SK-N-SH (cell line): ENCODE results near the gene PDE4A. TPM values are rescaled to one million over a fixed set of nuclear protein-coding genes. Genes with fewer than 3 reads are reported as not detected.

Experiments used
- CTCF ChIA-PET: fragments of 300-600, 350-600 bp; formaldehyde crosslinking; extraction: SDS; loops from one replicate; lab custom pipeline; 2021; lab: Yijun Ruan, JAX
- POLR2A ChIA-PET: fragments of 350-600 bp; sonication (Branson Sonifier 250); formaldehyde crosslinking; extraction: SDS; loops from one replicate; lab custom pipeline; 2020; ENCODE audit warnings: antibody characterized with exemption, inconsistent platforms; lab: Yijun Ruan, JAX
- DNase-seq: peaks from one replicate; pipeline ENCODE4 v3.0.0; 2012
- H2AFZ ChIP-seq: fragments of 200-600 bp; sonication (generic); 2 replicates; pipeline ENCODE4 v1.8.1; 2016; ENCODE audit warnings: antibody characterized with exemption, mild to moderate bottlenecking, low read depth
- H3F3A ChIP-seq: fragments of 200-600 bp; sonication (generic); replicated peaks from 2 replicates; pipeline ENCODE3; 2016; ENCODE audit warnings: antibody characterized with exemption, mild to moderate bottlenecking; ENCODE audit not compliant: insufficient read depth
- H3K27ac ChIP-seq, 2 experiments: fragments of 200-500 bp in 1 of 2; fragments of 200-600 bp in 1 of 2; sonication (Bioruptor generic) in 1 of 2; sonication (generic), shearing (Covaris generic) in 1 of 2; 2 replicates each; pipeline versions ENCODE4 v1.5.1 to v1.6.1; 2014 to 2016; ENCODE audit warnings: low read depth in 2 of 2, inconsistent platforms in 1 of 2, low read length in 1 of 2, mild to moderate bottlenecking in 1 of 2, mixed read lengths in 1 of 2
- H3K27me3 ChIP-seq: fragments of 200-600 bp; sonication (generic), shearing (Covaris generic); 2 replicates; pipeline ENCODE4 v1.6.1; 2016; ENCODE audit warnings: mixed run types; ENCODE audit not compliant: insufficient read depth
- H3K36me3 ChIP-seq, 2 experiments: fragments of 200-500 bp in 1 of 2; fragments of 200-600 bp in 1 of 2; sonication (Bioruptor generic) in 1 of 2; sonication (generic) in 1 of 2; replicated peaks in 1 of 2; 2 replicates each; pipeline versions ENCODE3 to v1.5.1; 2014 to 2016; ENCODE audit warnings: low read length in 1 of 2, mild to moderate bottlenecking in 1 of 2; ENCODE audit not compliant: insufficient read depth in 2 of 2, control insufficient read depth in 1 of 2
- H3K4me1 ChIP-seq, 2 experiments: fragments of 200-500 bp in 1 of 2; fragments of 200-600 bp in 1 of 2; sonication (Bioruptor generic) in 1 of 2; sonication (generic), shearing (Covaris generic) in 1 of 2; 2 replicates each; pipeline versions ENCODE4 v1.5.1 to v1.6.1; 2014 to 2016; ENCODE audit warnings: low read depth in 1 of 2, low read length in 1 of 2, mixed run types in 1 of 2; ENCODE audit not compliant: insufficient read depth in 2 of 2, control insufficient read depth in 1 of 2
- H3K4me2 ChIP-seq: fragments of 200-600 bp; sonication (generic), shearing (Covaris generic); 2 replicates; pipeline ENCODE4 v1.6.1; 2017; ENCODE audit warnings: mixed run types
- H3K4me3 ChIP-seq, 2 experiments: fragments of 200-500 bp in 1 of 2; fragments of 200-600 bp in 1 of 2; sonication (Bioruptor generic) in 1 of 2; sonication (generic), shearing (Covaris generic) in 1 of 2; 2 replicates each; pipeline versions ENCODE4 v1.5.1 to v1.8.1; 2014 to 2016; ENCODE audit warnings: low read depth in 2 of 2, inconsistent platforms in 1 of 2, low read length in 1 of 2, mild to moderate bottlenecking in 1 of 2, mixed read lengths in 1 of 2, moderate library complexity in 1 of 2
- H3K79me2 ChIP-seq: fragments of 200-600 bp; sonication (generic); 2 replicates; pipeline ENCODE4 v1.8.1; 2017; ENCODE audit warnings: mild to moderate bottlenecking; ENCODE audit not compliant: insufficient read depth
- H3K9ac ChIP-seq: fragments of 200-600 bp; sonication (generic); 2 replicates; pipeline ENCODE4 v1.6.1; 2017; ENCODE audit warnings: mixed run types
- H3K9me2 ChIP-seq: fragments of 200-600 bp; sonication (generic); 2 replicates; pipeline ENCODE4 v1.6.1; 2017; ENCODE audit warnings: mixed run types
- H3K9me3 ChIP-seq: fragments of 200-600 bp; sonication (generic); 2 replicates; pipeline ENCODE4 v1.6.1; 2017; ENCODE audit warnings: mixed run types, mild to moderate bottlenecking, moderate library complexity
- H4K20me1 ChIP-seq: fragments of 200-600 bp; sonication (generic); 2 replicates; pipeline ENCODE4 v1.6.1; 2017; ENCODE audit warnings: mild to moderate bottlenecking, mixed run types; ENCODE audit not compliant: insufficient read depth
- ELF1 ChIP-seq: IDR thresholded peaks from 2 replicates; pipeline ENCODE4 v1.4.0; 2012
- EP300 ChIP-seq, 2 experiments: IDR thresholded peaks; 2 replicates each; pipeline versions ENCODE4 v1.4.0 to v1.6.1; 2012; ENCODE audit warnings: borderline replicate concordance in 1 of 2, low read depth in 1 of 2, low read length in 1 of 2
- JUND ChIP-seq: IDR thresholded peaks from 2 replicates; pipeline ENCODE4 v1.4.0; 2012
- MXI1 ChIP-seq: IDR thresholded peaks from 2 replicates; pipeline ENCODE4 v1.6.1; 2012; ENCODE audit warnings: mild to moderate bottlenecking, low read depth, low read length, improper control_type of control experiment
- POLR2AphosphoS5 ChIP-seq: IDR thresholded peaks from 2 replicates; pipeline ENCODE4 v1.6.1; 2012; ENCODE audit warnings: low read depth, low read length
- RCOR1 ChIP-seq: fragments of 150-350 bp; IDR thresholded peaks from 2 replicates; pipeline ENCODE4 v1.6.1; 2017; ENCODE audit warnings: antibody characterized with exemption, low read length
- TAF1 ChIP-seq: IDR thresholded peaks from 2 replicates; pipeline ENCODE4 v1.6.1; 2012; ENCODE audit warnings: low read depth, mild to moderate bottlenecking, low read length, moderate library complexity, borderline replicate concordance
- TCF12 ChIP-seq: IDR thresholded peaks from 2 replicates; pipeline ENCODE4 v1.4.0; 2012
- TEAD4 ChIP-seq: IDR thresholded peaks from 2 replicates; pipeline ENCODE4 v1.4.0; 2012; ENCODE audit warnings: mild to moderate bottlenecking, borderline replicate concordance; ENCODE audit not compliant: insufficient read depth
- WGBS: methylation state at CpG from one replicate; pipeline ENCODE4 v1.1.6; 2017; ENCODE audit warnings: low lambda C conversion rate; 5-methylcytosine and 5-hydroxymethylcytosine counted together
- polyA plus RNA-seq, 3 experiments: library from polyadenylated mRNA; depleted of rRNA; stranded (reverse); fragments of >200 nt; gene quantifications; 2 replicates each; pipeline ENCODE4 v1.2.3, GENCODE V29; 2012
- TF ChIP-seq, protein P1 (sequence below): fragments of 150-350 bp; IDR thresholded peaks from 2 replicates; pipeline ENCODE4 v1.6.1; 2016; ENCODE audit warnings: mild to moderate bottlenecking, low read depth, low read length
- TF ChIP-seq, protein P2 (sequence below): IDR thresholded peaks from 2 replicates; pipeline ENCODE4 v1.4.0; 2012; ENCODE audit warnings: low read depth
- TF ChIP-seq, protein P3 (sequence below): fragments of 150-350 bp; IDR thresholded peaks from 2 replicates; pipeline ENCODE4 v1.6.1; 2017; ENCODE audit warnings: antibody characterized with exemption, low read length, low read depth, borderline replicate concordance
- TF ChIP-seq, protein P4 (sequence below): IDR thresholded peaks from 2 replicates; pipeline ENCODE4 v1.6.1; 2012; ENCODE audit warnings: mild to moderate bottlenecking, low read depth, low read length, moderate library complexity
- TF ChIP-seq, protein P5 (sequence below): IDR thresholded peaks from 2 replicates; pipeline ENCODE4 v1.4.0; 2012; ENCODE audit warnings: low read depth, borderline replicate concordance

Gene PDE4A
- polyA plus RNA-seq, 1 of the 3 experiments (the other 2 are of a cell fraction) = 2.9 TPM

DNA sequence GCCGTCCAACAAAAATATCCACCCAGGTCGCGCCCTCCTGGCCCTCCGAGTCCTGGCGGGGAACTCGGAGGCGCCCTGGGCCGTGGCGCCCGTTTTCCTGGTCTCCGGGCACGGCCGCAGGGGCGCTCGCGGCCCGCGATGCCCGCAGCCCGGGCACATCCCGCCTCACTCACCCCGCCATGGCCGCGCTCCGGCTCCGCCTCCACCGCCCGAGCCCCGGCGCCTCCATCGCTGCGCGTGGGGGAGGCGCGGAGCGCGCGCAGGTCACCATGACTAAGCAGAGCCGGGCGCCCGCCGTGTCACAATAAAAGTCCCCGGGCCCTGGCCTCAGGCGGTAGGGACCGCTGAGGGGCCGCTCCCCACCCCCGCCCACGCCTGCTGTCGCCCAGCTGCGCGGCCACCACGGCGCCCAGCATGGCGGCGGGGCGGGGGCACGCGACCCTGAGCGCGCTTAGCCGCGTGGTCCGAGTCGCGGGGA is 82.2 kb downstream of the PDE4A start (continued):
- TF ChIP-seq, protein P1, sequence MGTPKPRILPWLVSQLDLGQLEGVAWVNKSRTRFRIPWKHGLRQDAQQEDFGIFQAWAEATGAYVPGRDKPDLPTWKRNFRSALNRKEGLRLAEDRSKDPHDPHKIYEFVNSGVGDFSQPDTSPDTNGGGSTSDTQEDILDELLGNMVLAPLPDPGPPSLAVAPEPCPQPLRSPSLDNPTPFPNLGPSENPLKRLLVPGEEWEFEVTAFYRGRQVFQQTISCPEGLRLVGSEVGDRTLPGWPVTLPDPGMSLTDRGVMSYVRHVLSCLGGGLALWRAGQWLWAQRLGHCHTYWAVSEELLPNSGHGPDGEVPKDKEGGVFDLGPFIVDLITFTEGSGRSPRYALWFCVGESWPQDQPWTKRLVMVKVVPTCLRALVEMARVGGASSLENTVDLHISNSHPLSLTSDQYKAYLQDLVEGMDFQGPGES = no peak
- TF ChIP-seq MXI1 = no peak; the same call in 1 of the 2 replicates
- peak; percentile 47; the same call in 1 of the 2 replicates for TF ChIP-seq POLR2AphosphoS5
- TF ChIP-seq TCF12 = peak; percentile 41; the same call in 1 of the 2 replicates
- TF ChIP-seq, protein P2, sequence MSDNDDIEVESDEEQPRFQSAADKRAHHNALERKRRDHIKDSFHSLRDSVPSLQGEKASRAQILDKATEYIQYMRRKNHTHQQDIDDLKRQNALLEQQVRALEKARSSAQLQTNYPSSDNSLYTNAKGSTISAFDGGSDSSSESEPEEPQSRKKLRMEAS = peak; percentile 63; the same call in 1 of the 2 replicates
- TF ChIP-seq TAF1 = peak; percentile 88
- TF ChIP-seq ELF1 = no peak
- no peak for TF ChIP-seq EP300 (IDR thresholded peaks at IDR 0.05; ENCODE audit: borderline replicate concordance in 1 of 2, low read depth in 1 of 2, low read length in 1 of 2)
- TF ChIP-seq JUND = no peak; the same call in 1 of the 2 replicates
- TF ChIP-seq, protein P3, sequence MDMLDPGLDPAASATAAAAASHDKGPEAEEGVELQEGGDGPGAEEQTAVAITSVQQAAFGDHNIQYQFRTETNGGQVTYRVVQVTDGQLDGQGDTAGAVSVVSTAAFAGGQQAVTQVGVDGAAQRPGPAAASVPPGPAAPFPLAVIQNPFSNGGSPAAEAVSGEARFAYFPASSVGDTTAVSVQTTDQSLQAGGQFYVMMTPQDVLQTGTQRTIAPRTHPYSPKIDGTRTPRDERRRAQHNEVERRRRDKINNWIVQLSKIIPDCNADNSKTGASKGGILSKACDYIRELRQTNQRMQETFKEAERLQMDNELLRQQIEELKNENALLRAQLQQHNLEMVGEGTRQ = no peak
- TF ChIP-seq, all 33 proteins: peak for 12

DNA sequence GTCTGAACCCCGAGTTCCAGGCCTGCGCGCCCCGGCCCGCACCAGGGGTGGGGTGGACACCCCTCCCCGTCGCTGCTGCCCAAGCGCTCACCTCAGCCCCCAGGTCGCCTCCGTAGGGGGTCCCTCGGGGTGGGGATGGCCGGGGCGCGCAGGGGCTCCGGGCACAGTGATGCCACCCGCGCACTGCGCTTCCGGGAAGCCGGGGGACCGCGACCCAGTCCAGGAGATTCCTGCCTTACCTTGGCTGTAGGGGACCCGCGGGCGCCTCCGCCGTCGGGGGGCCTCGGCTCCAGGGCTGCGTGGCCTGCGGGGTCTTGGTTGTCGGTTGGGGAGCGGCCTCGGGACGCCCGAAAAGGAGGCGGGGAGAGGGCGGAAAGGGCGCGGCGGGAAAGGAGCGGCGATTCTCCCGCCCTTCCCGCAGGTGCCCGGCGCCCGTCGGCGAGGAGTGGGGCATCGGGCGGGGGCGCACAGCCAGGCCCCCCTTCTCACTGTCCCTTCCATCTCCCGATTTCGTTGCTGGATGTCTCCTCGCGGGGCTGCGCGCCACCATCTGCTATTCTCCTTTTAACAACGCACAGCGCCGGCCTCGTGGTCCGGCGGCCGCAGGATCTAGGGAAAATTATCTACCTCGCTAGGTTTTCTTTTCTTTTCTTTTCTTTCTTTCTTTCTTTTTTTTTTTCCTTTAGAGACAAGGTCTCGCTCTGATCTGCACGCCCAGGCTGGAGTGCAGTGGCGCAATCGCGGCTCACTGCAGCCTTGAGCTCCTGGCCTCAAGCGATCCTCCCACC is 82.9 kb downstream of the PDE4A start, which contains the start of gene KEAP1:
Gene KEAP1 (minus strand): TSS at position 355 of the 788 bp plus-strand sequence. CDS start 3,323 bp downstream, outside the sequence.
- Histone ChIP-seq H3K9me3 (no peaks in the 10 kb centered on the region), H3K4me1 (peaks cover 3 to 4% of the 10 kb centered on the region in 2 experiments; a peak in 1 of 4 replicates), H3K27ac (peak within 1 kb of the TSS; percentile 92 to 94), H4K20me1 (no peaks in the 10 kb centered on the region), H3K9me2 (no peaks in the 10 kb centered on the region), H2AFZ (peak within 1 kb of the TSS; percentile 95), H3K79me2 (peaks cover 43% of the 10 kb centered on the region), H3K4me3 (peak within 1 kb of the TSS; percentile 66 to 88), H3F3A (peaks cover 11% of the 10 kb centered on the region), H3K4me2 (peak within 1 kb of the TSS; percentile 83), H3K9ac (peak within 1 kb of the TSS; percentile 99), H3K36me3 (peaks cover 8 to 16% of the 10 kb centered on the region in 2 experiments), H3K27me3 (no peaks in the 10 kb centered on the region)
- peak; percentile 84 for DNase-seq
- 36% methylated on average over 31 of the region's 73 CpGs for WGBS
- ChIA-PET CTCF (interaction anchor here (1.6 kb wide), 1 partner anchor 39 kb away, joined by 5 read pairs; no protein-coding TSS in a partner anchor), POLR2A (interaction anchor here (0.6 to 0.7 kb wide), 4 partner anchors 45 to 918 kb away, joined by 3 read pairs; no protein-coding TSS in a partner anchor)
- TF ChIP-seq RCOR1 (no peak), TEAD4 (no peak)
- TF ChIP-seq, protein P4, sequence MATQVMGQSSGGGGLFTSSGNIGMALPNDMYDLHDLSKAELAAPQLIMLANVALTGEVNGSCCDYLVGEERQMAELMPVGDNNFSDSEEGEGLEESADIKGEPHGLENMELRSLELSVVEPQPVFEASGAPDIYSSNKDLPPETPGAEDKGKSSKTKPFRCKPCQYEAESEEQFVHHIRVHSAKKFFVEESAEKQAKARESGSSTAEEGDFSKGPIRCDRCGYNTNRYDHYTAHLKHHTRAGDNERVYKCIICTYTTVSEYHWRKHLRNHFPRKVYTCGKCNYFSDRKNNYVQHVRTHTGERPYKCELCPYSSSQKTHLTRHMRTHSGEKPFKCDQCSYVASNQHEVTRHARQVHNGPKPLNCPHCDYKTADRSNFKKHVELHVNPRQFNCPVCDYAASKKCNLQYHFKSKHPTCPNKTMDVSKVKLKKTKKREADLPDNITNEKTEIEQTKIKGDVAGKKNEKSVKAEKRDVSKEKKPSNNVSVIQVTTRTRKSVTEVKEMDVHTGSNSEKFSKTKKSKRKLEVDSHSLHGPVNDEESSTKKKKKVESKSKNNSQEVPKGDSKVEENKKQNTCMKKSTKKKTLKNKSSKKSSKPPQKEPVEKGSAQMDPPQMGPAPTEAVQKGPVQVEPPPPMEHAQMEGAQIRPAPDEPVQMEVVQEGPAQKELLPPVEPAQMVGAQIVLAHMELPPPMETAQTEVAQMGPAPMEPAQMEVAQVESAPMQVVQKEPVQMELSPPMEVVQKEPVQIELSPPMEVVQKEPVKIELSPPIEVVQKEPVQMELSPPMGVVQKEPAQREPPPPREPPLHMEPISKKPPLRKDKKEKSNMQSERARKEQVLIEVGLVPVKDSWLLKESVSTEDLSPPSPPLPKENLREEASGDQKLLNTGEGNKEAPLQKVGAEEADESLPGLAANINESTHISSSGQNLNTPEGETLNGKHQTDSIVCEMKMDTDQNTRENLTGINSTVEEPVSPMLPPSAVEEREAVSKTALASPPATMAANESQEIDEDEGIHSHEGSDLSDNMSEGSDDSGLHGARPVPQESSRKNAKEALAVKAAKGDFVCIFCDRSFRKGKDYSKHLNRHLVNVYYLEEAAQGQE = no peak
- TF ChIP-seq, protein P5, sequence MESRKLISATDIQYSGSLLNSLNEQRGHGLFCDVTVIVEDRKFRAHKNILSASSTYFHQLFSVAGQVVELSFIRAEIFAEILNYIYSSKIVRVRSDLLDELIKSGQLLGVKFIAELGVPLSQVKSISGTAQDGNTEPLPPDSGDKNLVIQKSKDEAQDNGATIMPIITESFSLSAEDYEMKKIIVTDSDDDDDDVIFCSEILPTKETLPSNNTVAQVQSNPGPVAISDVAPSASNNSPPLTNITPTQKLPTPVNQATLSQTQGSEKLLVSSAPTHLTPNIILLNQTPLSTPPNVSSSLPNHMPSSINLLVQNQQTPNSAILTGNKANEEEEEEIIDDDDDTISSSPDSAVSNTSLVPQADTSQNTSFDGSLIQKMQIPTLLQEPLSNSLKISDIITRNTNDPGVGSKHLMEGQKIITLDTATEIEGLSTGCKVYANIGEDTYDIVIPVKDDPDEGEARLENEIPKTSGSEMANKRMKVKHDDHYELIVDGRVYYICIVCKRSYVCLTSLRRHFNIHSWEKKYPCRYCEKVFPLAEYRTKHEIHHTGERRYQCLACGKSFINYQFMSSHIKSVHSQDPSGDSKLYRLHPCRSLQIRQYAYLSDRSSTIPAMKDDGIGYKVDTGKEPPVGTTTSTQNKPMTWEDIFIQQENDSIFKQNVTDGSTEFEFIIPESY = no peak
